Measurements from ENCODE around the gene SYNGR3.

Gene SYNGR3

GRCh38 chr16:1976951-1977874 is 12.6 kb upstream of the SYNGR3 start:
- DNase-seq, result no peak

- DNase-seq, result no peak
Observed at GRCh38 chr16:1977875-1978268, 11.9 kb upstream of the SYNGR3 start.

- DNase-seq, result no peak
Observed at GRCh38 chr16:1978476-1979120, 11.2 kb upstream of the SYNGR3 start.

GRCh38 chr16:1979271-1980029 is 10.3 kb upstream of the SYNGR3 start:
- no peak for DNase-seq

- no peak for DNase-seq
Observed at GRCh38 chr16:1980030-1980769, 9.6 kb upstream of the SYNGR3 start.

GRCh38 chr16:1980770-1981087 is 9.0 kb upstream of the SYNGR3 start:
- DNase-seq, result no peak

GRCh38 chr16:1981398-1981836 is 8.4 kb upstream of the SYNGR3 start, which contains the start of gene NOXO1:
Gene NOXO1, minus strand, starts transcription at chr16:1981469. Its CDS starts 290 bp downstream, at chr16:1981179.
- no peak for DNase-seq

GRCh38 chr16:1982013-1982433 is 7.7 kb upstream of the SYNGR3 start:
- DNase-seq, result no peak

- no peak for DNase-seq
Observed at GRCh38 chr16:1982991-1983543, 6.7 kb upstream of the SYNGR3 start.

- DNase-seq, result peak; percentile 58
Observed at GRCh38 chr16:1983544-1984346, 6.0 kb upstream of the SYNGR3 start, which contains the start of gene GFER. Gene GFER, plus strand, starts transcription at chr16:1984193. Its CDS starts 26 bp downstream, at chr16:1984219.

GRCh38 chr16:1984347-1985225 is 5.2 kb upstream of the SYNGR3 start:
- no peak for DNase-seq

GRCh38 chr16:1985466-1986150 is 4.2 kb upstream of the SYNGR3 start:
- DNase-seq, result no peak

GRCh38 chr16:1987198-1987597 is 2.6 kb upstream of the SYNGR3 start:
- no peak for DNase-seq

- no peak for DNase-seq
Observed at GRCh38 chr16:1990101-1990350, 256 bp downstream of the SYNGR3 start.

- DNase-seq, result peak; percentile 39
Observed at GRCh38 chr16:1990351-1991134, 773 bp downstream of the SYNGR3 start.

GRCh38 chr16:1991135-1991551 is 1.4 kb downstream of the SYNGR3 start:
- no peak for DNase-seq

- no peak for DNase-seq
Observed at GRCh38 chr16:1991588-1991947, 1.8 kb downstream of the SYNGR3 start.

- no peak for DNase-seq
Observed at GRCh38 chr16:1991948-1992703, 2.4 kb downstream of the SYNGR3 start.
